Activated naive CD8-positive, alpha-beta T cell treated with anti-CD3 and anti-CD28 coated beads, Interleukin-2, amount 10 ng/mL, durations not matched to agents 7 days and 5 days (primary cell): Measurements from ENCODE around the gene ANKRD33. TPM values are rescaled to one million over a fixed set of nuclear protein-coding genes. Genes with fewer than 3 reads are reported as not detected.
A peak's percentile ranks its signal among the peaks of the same experiment; 100 is the strongest.

Source experiments
- ATAC-seq: fragments of 150-1000 bp; cut with Tn5 transposase; one replicate; pipeline ENCODE4 v1.10.0; 2021; ENCODE audit warnings: low read depth, moderate library complexity
- POLR2A ChIA-PET: fragments of 350-600 bp; sonication (Branson Sonifier 250); formaldehyde crosslinking; loops from one replicate; lab custom pipeline; 2021; ENCODE audit warnings: antibody characterized with exemption; lab: Charles Lee
- DNase-seq: peaks from one replicate; pipeline ENCODE4 v3.0.0; 2021
- H3K27ac Mint-ChIP-seq: one replicate; pipeline ENCODE4 v1.8.0; 2022; ENCODE audit warnings: mild to moderate bottlenecking, mixed read lengths
- H3K27me3 Mint-ChIP-seq: one replicate; pipeline ENCODE4 v1.8.0; 2022; ENCODE audit warnings: mild to moderate bottlenecking, moderate library complexity, mixed read lengths
- H3K36me3 Mint-ChIP-seq: one replicate; pipeline ENCODE4 v1.8.0; 2021; ENCODE audit warnings: mild to moderate bottlenecking, mixed read lengths
- H3K4me1 Mint-ChIP-seq: one replicate; pipeline ENCODE4 v1.8.0; 2021; ENCODE audit warnings: mixed read lengths
- H3K4me3 Mint-ChIP-seq: one replicate; pipeline ENCODE4 v1.8.0; 2022; ENCODE audit warnings: mild to moderate bottlenecking, moderate library complexity, mixed read lengths
- H3K9me3 Mint-ChIP-seq: one replicate; pipeline ENCODE4 v1.8.0; 2021; ENCODE audit warnings: mixed read lengths
- total RNA-seq, 2 experiments: library from RNA; stranded (reverse); gene quantifications; one replicate each; pipeline ENCODE4 v1.2.3, GENCODE V29; 2021

The ANKRD33 gene
- total RNA-seq, 2 experiments from 2014 or later, result not detected

GRCh38 chr12:51905471-51906429 lies 17.8 kb downstream of the ANKRD33 start:
- no peaks in the 10 kb centered on the region for H3K9me3 Mint-ChIP-seq
- H3K4me1 Mint-ChIP-seq, result no peaks in the 10 kb centered on the region
- no peak overlapping the region for H3K4me3 Mint-ChIP-seq
- ATAC-seq (no peak), DNase-seq (peak; percentile 14)
- H3K27ac Mint-ChIP-seq, result no peak overlapping the region
- no peaks in the 10 kb centered on the region for H3K36me3 Mint-ChIP-seq
- H3K27me3 Mint-ChIP-seq, result peaks cover 49% of the 10 kb centered on the region
- POLR2A ChIA-PET, result interaction anchor here (0.6 kb wide), 1 partner anchor 26 kb away, joined by 3 read pairs; no protein-coding TSS in a partner anchor

- H3K4me1 Mint-ChIP-seq, result no peaks in the 10 kb centered on the region
- H3K27ac Mint-ChIP-seq, result no peak overlapping the region
- POLR2A ChIA-PET, result interaction anchor here (0.6 kb wide), 1 partner anchor 27 kb away, joined by 3 read pairs; no protein-coding TSS in a partner anchor
- peak; percentile 18 for DNase-seq
- ATAC-seq, result no peak
- no peaks in the 10 kb centered on the region for H3K36me3 Mint-ChIP-seq
- no peaks in the 10 kb centered on the region for H3K9me3 Mint-ChIP-seq
- peaks cover 49% of the 10 kb centered on the region for H3K27me3 Mint-ChIP-seq
- no peak overlapping the region for H3K4me3 Mint-ChIP-seq
Observed at GRCh38 chr12:51906430-51907082, 18.7 kb downstream of the ANKRD33 start.

GRCh38 chr12:51907083-51907855 lies 19.4 kb downstream of the ANKRD33 start, which contains the start of gene ACVRL1:
ACVRL1 (plus strand) TSS chr12:51907504; CDS start chr12:51912475, 4,971 bp downstream.
- POLR2A ChIA-PET, result no interaction called here
- Mint-ChIP-seq H3K9me3 (no peaks in the 10 kb centered on the region), H3K4me1 (no peaks in the 10 kb centered on the region), H3K27me3 (peaks cover 49% of the 10 kb centered on the region), H3K36me3 (no peaks in the 10 kb centered on the region), H3K4me3 (no peak within 1 kb of the TSS), H3K27ac (no peak within 1 kb of the TSS)
- no peak for ATAC-seq
- no peak for DNase-seq

- H3K36me3 Mint-ChIP-seq, result no peaks in the 10 kb centered on the region
- POLR2A ChIA-PET, result no interaction called here
- H3K27me3 Mint-ChIP-seq, result peaks cover 49% of the 10 kb centered on the region
- ATAC-seq, result no peak
- H3K4me3 Mint-ChIP-seq, result no peak overlapping the region
- H3K4me1 Mint-ChIP-seq, result no peaks in the 10 kb centered on the region
- no peak for DNase-seq
- H3K9me3 Mint-ChIP-seq, result no peaks in the 10 kb centered on the region
- H3K27ac Mint-ChIP-seq, result no peak overlapping the region
Observed at GRCh38 chr12:51907856-51908425, 20.0 kb downstream of the ANKRD33 start.

- Mint-ChIP-seq H3K27me3 (peaks cover 43% of the 10 kb centered on the region), H3K9me3 (no peaks in the 10 kb centered on the region), H3K4me1 (no peaks in the 10 kb centered on the region), H3K27ac (no peak overlapping the region), H3K4me3 (no peak overlapping the region), H3K36me3 (no peaks in the 10 kb centered on the region)
- POLR2A ChIA-PET, result no interaction called here
- no peak for DNase-seq
- ATAC-seq, result no peak
Observed at GRCh38 chr12:51908876-51909592, 21.1 kb downstream of the ANKRD33 start.

- Mint-ChIP-seq H3K27ac (no peak overlapping the region), H3K36me3 (no peaks in the 10 kb centered on the region), H3K27me3 (peaks cover 37% of the 10 kb centered on the region), H3K4me3 (no peak overlapping the region), H3K9me3 (no peaks in the 10 kb centered on the region), H3K4me1 (no peaks in the 10 kb centered on the region)
- DNase-seq, result no peak
- no peak for ATAC-seq
- POLR2A ChIA-PET, result no interaction called here
Observed at GRCh38 chr12:51910168-51910567, 22.3 kb downstream of the ANKRD33 start.

GRCh38 chr12:51910691-51911090 lies 22.8 kb downstream of the ANKRD33 start:
- no peaks in the 10 kb centered on the region for H3K9me3 Mint-ChIP-seq
- peaks cover 33% of the 10 kb centered on the region for H3K27me3 Mint-ChIP-seq
- no peak for DNase-seq
- H3K27ac Mint-ChIP-seq, result no peak overlapping the region
- no peaks in the 10 kb centered on the region for H3K36me3 Mint-ChIP-seq
- POLR2A ChIA-PET, result no interaction called here
- ATAC-seq, result no peak
- H3K4me3 Mint-ChIP-seq, result no peak overlapping the region
- no peaks in the 10 kb centered on the region for H3K4me1 Mint-ChIP-seq

- POLR2A ChIA-PET, result no interaction called here
- Mint-ChIP-seq H3K27ac (no peak overlapping the region), H3K4me3 (no peak overlapping the region), H3K4me1 (no peaks in the 10 kb centered on the region), H3K9me3 (no peaks in the 10 kb centered on the region), H3K36me3 (no peaks in the 10 kb centered on the region), H3K27me3 (peaks cover 27% of the 10 kb centered on the region)
- DNase-seq (no peak), ATAC-seq (no peak)
Observed at GRCh38 chr12:51911307-51911706, 23.4 kb downstream of the ANKRD33 start.

GRCh38 chr12:51911788-51912711 lies 24.1 kb downstream of the ANKRD33 start:
- no peak overlapping the region for H3K27ac Mint-ChIP-seq
- H3K36me3 Mint-ChIP-seq, result no peaks in the 10 kb centered on the region
- H3K9me3 Mint-ChIP-seq, result no peaks in the 10 kb centered on the region
- H3K27me3 Mint-ChIP-seq, result peaks cover 21% of the 10 kb centered on the region
- POLR2A ChIA-PET, result interaction anchor here (0.5 kb wide), 1 partner anchor 20 kb away, joined by 4 read pairs; no protein-coding TSS in a partner anchor
- no peak for DNase-seq
- H3K4me1 Mint-ChIP-seq, result no peaks in the 10 kb centered on the region
- H3K4me3 Mint-ChIP-seq, result no peak overlapping the region
- no peak for ATAC-seq

- DNase-seq (no peak), ATAC-seq (no peak)
- H3K9me3 Mint-ChIP-seq, result no peaks in the 10 kb centered on the region
- H3K4me1 Mint-ChIP-seq, result no peaks in the 10 kb centered on the region
- H3K36me3 Mint-ChIP-seq, result no peaks in the 10 kb centered on the region
- no peak overlapping the region for H3K27ac Mint-ChIP-seq
- H3K4me3 Mint-ChIP-seq, result no peak overlapping the region
- peaks cover 13% of the 10 kb centered on the region for H3K27me3 Mint-ChIP-seq
- POLR2A ChIA-PET, result interaction anchor here (0.6 kb wide), 1 partner anchor 35 kb away, joined by 3 read pairs; no protein-coding TSS in a partner anchor
Observed at GRCh38 chr12:51913071-51914033, 25.4 kb downstream of the ANKRD33 start.
